IgD-negative memory B cell (primary cell): ENCODE data around the gene PKM. TPM values are rescaled to one million over a fixed set of nuclear protein-coding genes. Genes with fewer than 3 reads are reported as not detected.
A peak's percentile ranks its signal among the peaks of the same experiment; 100 is the strongest.
"Not testable (repeated sequence)": the region's sequence is repeated elsewhere in the genome, so short reads cannot be mapped to it uniquely, and the experiment has no call there.

ENCODE experiments used
- H3K27ac Mint-ChIP-seq, 3 donors: one replicate each; pipeline ENCODE4 v1.8.0; 2020 to 2022; ENCODE audit warnings: mild to moderate bottlenecking in 3 of 3, mixed read lengths in 3 of 3, moderate library complexity in 1 of 3
- H3K27me3 Mint-ChIP-seq: one replicate; pipeline ENCODE4 v1.8.0; 2021; ENCODE audit warnings: mixed read lengths
- H3K36me3 Mint-ChIP-seq: one replicate; pipeline ENCODE4 v1.8.0; 2020; ENCODE audit warnings: mild to moderate bottlenecking, mixed read lengths
- H3K4me1 Mint-ChIP-seq, 3 donors: one replicate each; pipeline ENCODE4 v1.8.0; 2020 to 2022; ENCODE audit warnings: mixed read lengths in 3 of 3, mild to moderate bottlenecking in 1 of 3
- H3K4me3 Mint-ChIP-seq, 4 donors: one replicate each; pipeline ENCODE4 v1.8.0; 2020 to 2022; ENCODE audit warnings: mild to moderate bottlenecking in 4 of 4, mixed read lengths in 4 of 4, moderate library complexity in 3 of 4
- H3K9me3 Mint-ChIP-seq, 3 donors: one replicate each; pipeline ENCODE4 v1.8.0; 2020 to 2021; ENCODE audit warnings: mixed read lengths in 3 of 3, mild to moderate bottlenecking in 1 of 3
- polyA plus RNA-seq: library from polyadenylated mRNA; unstranded; fragments of 300-500 nt; fragmentation: Illumina TruSeq; gene quantifications from one replicate; pipeline ENCODE4 v1.2.3, GENCODE V29; 2021

The PKM gene
- 360 TPM for polyA plus RNA-seq

- Mint-ChIP-seq H3K4me3 (peak within 1 kb of the TSS; percentile 95 to 100 (median 98)), H3K36me3 (no peaks in the 10 kb centered on the region), H3K27ac (peak within 1 kb of the TSS; percentile 96 to 98 (median 98)), H3K27me3 (no peaks in the 10 kb centered on the region), H3K4me1 (peaks cover 29 to 33% (median 29%) of the 10 kb centered on the region in 3 donors), H3K9me3 (no peaks in the 10 kb centered on the region)
Observed at GRCh38 chr15:72231066-72231832, at the start of gene PKM. Gene PKM, minus strand, starts transcription at chr15:72231190. Its CDS starts 12,093 bp downstream, at chr15:72219097.

- Mint-ChIP-seq H3K4me1 (peaks cover 0 to 1% (median 0%) of the 10 kb centered on the region in 3 donors), H3K27me3 (no peaks in the 10 kb centered on the region), H3K4me3 (peak overlapping the region in 1 of 4 donors; percentile 33), H3K36me3 (peaks cover 2% of the 10 kb centered on the region), H3K27ac (no peak overlapping the region), H3K9me3 (no peaks in the 10 kb centered on the region)
Observed at GRCh38 chr15:72280751-72281150, 49.8 kb upstream of the PKM start.

GRCh38 chr15:72278737-72279136, 47.7 kb upstream of the PKM start:
- Mint-ChIP-seq H3K4me1 (peaks cover 3 to 5% (median 4%) of the 10 kb centered on the region in 3 donors), H3K4me3 (no peak overlapping the region), H3K36me3 (peaks cover 2% of the 10 kb centered on the region), H3K9me3 (no peaks in the 10 kb centered on the region), H3K27me3 (no peaks in the 10 kb centered on the region), H3K27ac (peak overlapping the region in 1 of 3 donors; percentile 30)

GRCh38 chr15:72276326-72276700, 45.3 kb upstream of the PKM start:
- Mint-ChIP-seq H3K4me3 (peak overlapping the region in 1 of 4 donors; percentile 76), H3K9me3 (no peaks in the 10 kb centered on the region), H3K27me3 (no peaks in the 10 kb centered on the region), H3K27ac (no peak overlapping the region), H3K36me3 (no peaks in the 10 kb centered on the region), H3K4me1 (peaks cover 11 to 23% (median 19%) of the 10 kb centered on the region in 3 donors)

GRCh38 chr15:72275635-72276325, 44.8 kb upstream of the PKM start:
- H3K36me3 Mint-ChIP-seq, H3K27me3 Mint-ChIP-seq, H3K9me3 Mint-ChIP-seq, H3K27ac Mint-ChIP-seq: not testable (repeated sequence)
- H3K4me3 Mint-ChIP-seq, result peak overlapping the region in 1 of 4 donors; percentile 76
- peaks cover 14 to 28% (median 24%) of the 10 kb centered on the region in 3 donors for H3K4me1 Mint-ChIP-seq

GRCh38 chr15:72272997-72273352, 42.0 kb upstream of the PKM start:
- Mint-ChIP-seq H3K27me3 (no peaks in the 10 kb centered on the region), H3K4me3 (peak overlapping the region; percentile 79 to 97 (median 92)), H3K36me3 (no peaks in the 10 kb centered on the region), H3K9me3 (no peaks in the 10 kb centered on the region), H3K4me1 (peaks cover 23 to 34% (median 30%) of the 10 kb centered on the region in 3 donors), H3K27ac (peak overlapping the region; percentile 87 to 97 (median 92))

- Mint-ChIP-seq H3K4me1 (peaks cover 23 to 34% (median 30%) of the 10 kb centered on the region in 3 donors), H3K4me3 (peak within 1 kb of the TSS; percentile 86 to 97 (median 92)), H3K27me3 (no peaks in the 10 kb centered on the region), H3K36me3 (no peaks in the 10 kb centered on the region), H3K9me3 (no peaks in the 10 kb centered on the region), H3K27ac (peak within 1 kb of the TSS; percentile 87 to 97 (median 92))
Observed at GRCh38 chr15:72272213-72272996, 41.4 kb upstream of the PKM start, which contains the start of gene PARP6. Gene PARP6, minus strand, starts transcription at chr15:72272554. Its CDS starts 5,077 bp downstream, at chr15:72267477.

GRCh38 chr15:72271895-72272212, 40.9 kb upstream of the PKM start:
- Mint-ChIP-seq H3K27me3 (no peaks in the 10 kb centered on the region), H3K4me3 (peak overlapping the region; percentile 86 to 95 (median 92)), H3K9me3 (no peaks in the 10 kb centered on the region), H3K27ac (peak overlapping the region; percentile 87 to 97 (median 90)), H3K36me3 (peaks cover 2% of the 10 kb centered on the region), H3K4me1 (peaks cover 26 to 34% (median 30%) of the 10 kb centered on the region in 3 donors)

GRCh38 chr15:72271221-72271620, 40.2 kb upstream of the PKM start:
- peaks cover 2% of the 10 kb centered on the region for H3K36me3 Mint-ChIP-seq
- H3K27me3 Mint-ChIP-seq, result no peaks in the 10 kb centered on the region
- H3K9me3 Mint-ChIP-seq, result no peaks in the 10 kb centered on the region
- peak overlapping the region; percentile 56 to 95 (median 92) for H3K4me3 Mint-ChIP-seq
- peak overlapping the region; percentile 87 to 97 (median 90) for H3K27ac Mint-ChIP-seq
- peaks cover 26 to 34% (median 30%) of the 10 kb centered on the region in 3 donors for H3K4me1 Mint-ChIP-seq

GRCh38 chr15:72269739-72270138, 38.7 kb upstream of the PKM start:
- H3K4me3 Mint-ChIP-seq, result peak overlapping the region in 1 of 4 donors; percentile 90

GRCh38 chr15:72265031-72265430, 34.0 kb upstream of the PKM start:
- Mint-ChIP-seq H3K4me3 (no peak overlapping the region), H3K4me1 (peaks cover 0 to 7% (median 0%) of the 10 kb centered on the region in 3 donors), H3K9me3 (no peaks in the 10 kb centered on the region), H3K36me3 (peaks cover 19% of the 10 kb centered on the region), H3K27me3 (no peaks in the 10 kb centered on the region), H3K27ac (no peak overlapping the region)

More at GRCh38 chr15:72269739-72270138, 38.7 kb upstream of the PKM start:
- Mint-ChIP-seq H3K4me1 (peaks cover 24 to 34% (median 30%) of the 10 kb centered on the region in 3 donors), H3K9me3 (no peaks in the 10 kb centered on the region), H3K27me3 (no peaks in the 10 kb centered on the region), H3K27ac (no peak overlapping the region), H3K36me3 (peaks cover 5% of the 10 kb centered on the region)

GRCh38 chr15:72252663-72253299, 21.8 kb upstream of the PKM start:
- peaks cover 2% of the 10 kb centered on the region for H3K36me3 Mint-ChIP-seq
- no peaks in the 10 kb centered on the region for H3K9me3 Mint-ChIP-seq
- no peaks in the 10 kb centered on the region for H3K4me1 Mint-ChIP-seq
- H3K4me3 Mint-ChIP-seq, result no peak overlapping the region
- peak overlapping the region in 1 of 3 donors; percentile 53 for H3K27ac Mint-ChIP-seq
- H3K27me3 Mint-ChIP-seq, result no peaks in the 10 kb centered on the region

- no peaks in the 10 kb centered on the region for H3K9me3 Mint-ChIP-seq
- H3K27me3 Mint-ChIP-seq, result no peaks in the 10 kb centered on the region
- H3K36me3 Mint-ChIP-seq, result peaks cover 5% of the 10 kb centered on the region
- H3K4me3 Mint-ChIP-seq, result no peak overlapping the region
- no peak overlapping the region for H3K27ac Mint-ChIP-seq
- no peaks in the 10 kb centered on the region for H3K4me1 Mint-ChIP-seq
Observed at GRCh38 chr15:72249142-72249810, 18.3 kb upstream of the PKM start.

- Mint-ChIP-seq H3K36me3 (peaks cover 9% of the 10 kb centered on the region), H3K27ac (no peak overlapping the region), H3K4me3 (no peak overlapping the region), H3K9me3 (no peaks in the 10 kb centered on the region), H3K4me1 (no peaks in the 10 kb centered on the region), H3K27me3 (no peaks in the 10 kb centered on the region)
Observed at GRCh38 chr15:72248514-72248913, 17.5 kb upstream of the PKM start.
